HG03095 (cell line): Measurements from ENCODE around the gene OR13A1.
"Not testable (repeated sequence)": the region's sequence is repeated elsewhere in the genome, so short reads cannot be mapped to it uniquely, and the experiment has no call there.

Source experiments
- ATAC-seq: cut with Tn5 transposase; IDR thresholded peaks from one replicate; pipeline ENCODE4 v1.9.1; 2021; ENCODE audit warnings: moderate library complexity; ENCODE audit not compliant: unreplicated experiment

The OR13A1 gene

DNA sequence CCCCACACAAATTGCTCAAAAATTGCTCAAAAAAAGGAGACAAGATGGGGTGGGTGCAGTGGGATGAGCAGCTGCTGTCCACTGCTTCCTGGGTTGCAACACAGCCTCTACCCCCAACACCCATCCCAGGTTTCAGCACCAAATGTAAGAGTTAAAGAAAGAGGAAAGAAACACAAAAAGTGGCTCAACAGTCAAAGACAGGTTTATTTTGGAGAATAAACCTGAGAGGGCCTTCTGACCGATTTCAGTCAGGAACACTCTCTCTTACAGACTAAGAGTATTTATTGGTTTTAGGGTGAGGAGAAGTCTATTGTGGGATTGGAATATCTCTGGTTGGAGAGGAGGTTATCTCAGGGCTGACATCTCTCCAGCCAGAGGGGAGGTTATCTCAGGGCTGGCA, 28.4 kb downstream of the OR13A1 start:
- no peak for ATAC-seq

DNA sequence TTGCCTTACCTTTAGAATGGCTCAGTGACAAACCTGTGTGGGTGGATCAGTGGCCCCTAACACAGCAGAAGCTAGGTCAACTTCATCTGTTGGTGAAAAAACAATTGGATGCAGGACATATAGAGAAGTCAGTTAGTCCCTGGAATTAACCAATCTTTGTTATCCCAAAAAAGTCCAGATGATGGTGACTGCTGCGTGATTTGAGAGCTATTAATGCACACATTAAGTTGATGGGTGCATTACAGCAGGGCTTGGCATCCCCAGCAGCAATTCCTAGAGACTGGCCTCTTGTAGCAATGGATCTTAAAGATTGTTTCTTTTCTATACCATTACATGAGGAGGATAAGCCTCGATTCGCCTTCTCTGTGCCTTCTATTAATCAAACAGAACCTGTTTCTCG, 33.3 kb downstream of the OR13A1 start:
- ATAC-seq, result no peak

DNA sequence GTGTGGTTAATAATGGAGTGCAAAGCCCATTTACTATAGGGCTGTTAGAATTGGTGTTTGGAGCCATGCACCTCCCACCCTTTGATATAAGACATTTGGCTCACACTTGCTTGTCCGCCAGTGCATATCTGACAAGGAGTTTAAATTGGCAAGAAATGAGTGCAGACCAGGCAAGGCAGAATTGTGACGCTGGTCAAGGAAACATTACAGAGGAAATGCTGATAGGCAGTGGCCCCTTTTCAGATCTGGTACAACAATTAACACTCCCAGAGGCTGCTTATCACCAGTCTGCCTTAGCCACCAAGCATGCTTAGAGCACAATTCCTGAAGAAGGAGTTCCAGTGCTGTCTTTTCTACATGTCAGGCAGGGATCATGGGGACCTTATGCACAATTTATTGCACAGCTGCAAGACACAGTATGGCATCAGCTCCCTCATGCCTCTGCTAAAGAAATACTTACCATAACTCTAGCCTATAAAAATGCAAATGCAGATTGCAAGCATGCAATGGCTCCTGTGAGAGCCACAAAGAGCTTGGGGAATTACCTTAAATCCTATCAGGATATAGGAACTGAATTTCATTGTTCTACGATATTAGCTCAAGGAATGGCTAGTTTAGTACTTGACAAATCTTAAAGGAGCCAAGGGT, 35.2 kb downstream of the OR13A1 start:
- ATAC-seq, result no peak

DNA sequence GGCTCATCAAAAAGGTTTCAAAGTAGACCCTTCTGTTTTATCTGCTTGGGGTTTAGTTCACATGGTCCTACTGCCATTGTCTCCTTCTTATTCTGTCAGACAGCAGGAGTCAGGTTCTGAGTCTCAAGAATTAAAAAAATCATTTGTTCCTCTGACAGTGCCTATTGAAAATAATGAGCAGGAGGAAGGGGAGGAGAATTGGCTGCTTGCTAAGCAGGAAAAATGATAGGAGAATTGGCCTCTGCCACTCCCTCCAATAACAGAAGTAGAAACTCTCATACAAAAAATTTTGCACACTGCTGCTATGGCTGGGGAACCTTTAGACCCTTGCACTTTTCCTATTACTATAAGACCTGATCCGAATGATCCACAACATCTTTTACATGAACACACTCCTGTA, 35.7 kb downstream of the OR13A1 start:
- ATAC-seq, result no peak

DNA sequence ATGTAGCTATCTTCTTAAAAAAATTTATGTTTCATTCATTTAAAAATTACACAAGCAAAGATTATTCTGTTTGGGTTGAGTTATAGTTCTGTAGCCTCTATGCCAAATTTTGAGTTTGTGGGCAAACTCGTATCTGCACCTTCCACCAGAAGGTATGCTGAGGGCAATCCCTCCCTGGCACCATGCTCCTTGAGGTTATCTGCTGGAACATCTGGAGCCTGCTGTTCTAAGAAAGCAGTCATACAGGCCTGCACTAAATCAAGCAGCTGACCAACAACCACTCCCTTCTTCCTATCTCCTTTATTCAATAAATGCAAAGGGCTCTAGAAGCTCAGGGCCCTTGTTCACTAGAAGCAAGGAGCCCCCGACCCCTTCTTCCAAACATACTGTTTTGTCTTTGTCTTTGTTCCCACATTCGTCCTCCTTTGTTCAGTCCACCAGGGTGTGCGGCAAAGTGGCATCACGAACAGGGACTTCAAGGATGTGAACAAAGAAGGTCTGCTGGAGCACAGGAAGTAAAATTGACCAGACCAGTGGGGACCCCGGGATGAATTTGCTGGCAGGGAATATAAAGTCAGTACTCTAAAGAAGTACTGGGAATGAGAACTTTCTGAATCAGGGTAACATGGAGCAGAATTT, 36.4 kb downstream of the OR13A1 start:
- no peak for ATAC-seq

DNA sequence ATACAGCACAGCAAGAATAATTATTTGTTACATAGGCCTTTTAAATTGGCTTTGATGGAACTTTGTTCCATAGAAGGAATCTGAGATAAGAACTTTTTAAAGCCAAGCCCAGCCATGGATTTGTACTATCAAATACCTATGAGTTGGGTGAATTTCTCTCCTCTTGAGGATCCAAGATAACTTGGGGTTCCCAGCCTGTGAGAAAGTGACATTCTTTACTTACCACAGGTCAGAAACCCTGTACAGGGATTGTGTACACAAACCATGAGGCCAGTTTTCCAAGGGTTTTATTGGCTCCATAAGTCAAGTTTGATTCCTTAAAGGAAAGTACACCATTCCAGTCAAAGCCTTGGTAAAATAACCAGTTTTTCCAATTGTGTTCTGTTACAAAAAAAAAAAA, 39.3 kb downstream of the OR13A1 start:
- ATAC-seq, result not testable (repeated sequence)

DNA sequence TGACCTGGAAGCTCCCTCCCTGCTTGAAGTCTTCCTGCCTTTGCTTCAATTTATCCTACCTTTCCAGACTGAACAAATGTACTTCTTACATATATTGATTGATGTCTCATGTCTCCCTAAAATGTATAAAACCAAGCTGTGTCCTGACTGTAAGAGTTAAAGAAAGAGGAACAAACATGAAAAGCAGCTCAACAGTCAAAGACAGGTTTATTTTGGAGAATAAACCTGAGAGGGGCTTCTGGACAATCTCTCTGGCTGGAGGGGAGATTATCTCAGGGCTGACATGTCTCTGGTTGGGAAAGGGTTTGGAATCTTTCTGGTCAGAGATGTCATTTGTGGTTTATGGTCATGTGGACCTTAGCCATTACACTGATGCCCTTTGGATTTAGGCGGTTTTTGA, 41.0 kb downstream of the OR13A1 start:
- no peak for ATAC-seq

DNA sequence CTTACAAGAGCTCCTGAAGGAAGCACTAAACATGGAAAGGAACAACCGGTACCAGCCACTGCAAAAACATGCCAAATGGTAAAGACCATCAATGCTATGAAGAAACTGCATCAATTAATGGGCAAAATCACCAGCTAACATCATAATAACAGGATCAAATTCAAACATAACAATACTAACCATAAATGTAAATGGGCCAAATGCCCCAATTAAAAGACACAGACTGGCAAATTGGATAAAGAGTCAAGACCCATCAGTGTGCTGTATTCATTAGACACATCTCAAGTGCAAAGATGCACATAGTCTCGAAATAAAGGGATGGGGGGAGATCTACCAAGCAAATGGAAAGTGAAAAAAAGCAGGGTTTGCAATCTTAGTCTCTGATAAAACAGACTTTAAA, 47.6 kb downstream of the OR13A1 start:
- ATAC-seq, result not testable (repeated sequence)

DNA sequence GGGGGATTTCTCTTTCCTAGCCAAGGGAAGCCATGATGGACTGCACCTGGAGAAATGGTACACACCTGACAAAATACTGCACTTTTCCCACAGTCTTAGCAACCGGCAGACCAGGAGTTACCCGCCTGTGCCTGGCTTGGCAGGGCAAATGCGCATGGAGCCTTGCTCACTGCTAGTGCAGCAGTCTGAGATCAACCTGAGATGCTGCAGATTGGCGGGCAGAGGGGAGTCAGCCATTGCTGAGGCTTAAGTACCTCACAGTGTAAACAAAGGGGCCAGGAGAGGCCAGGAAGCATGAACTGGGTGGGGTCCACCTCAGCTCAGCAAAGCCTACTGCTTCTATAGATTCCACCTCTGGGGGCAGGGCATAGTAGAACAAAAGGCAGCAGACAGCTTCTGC, 49.4 kb downstream of the OR13A1 start:
- no peak for ATAC-seq

DNA sequence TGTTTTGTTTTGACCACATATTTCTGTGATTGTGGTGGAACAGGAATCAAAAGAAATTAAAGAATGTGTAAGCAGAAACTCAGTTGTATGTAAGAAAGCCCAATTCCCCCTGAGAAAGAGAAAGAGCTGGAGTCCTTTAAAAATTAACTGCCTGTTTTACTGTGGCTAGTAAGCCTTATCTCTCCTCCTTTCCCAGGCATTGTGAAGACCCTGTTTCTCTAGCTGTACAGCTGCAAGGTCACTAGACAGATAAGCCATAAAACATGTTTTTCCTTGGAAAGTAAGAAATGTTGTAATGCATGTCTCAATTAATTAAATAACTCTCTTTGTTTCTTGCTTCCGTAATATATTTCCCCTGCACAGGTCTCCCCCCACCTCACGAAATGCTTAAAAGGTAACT, 53.5 kb downstream of the OR13A1 start:
- ATAC-seq, result no peak

DNA sequence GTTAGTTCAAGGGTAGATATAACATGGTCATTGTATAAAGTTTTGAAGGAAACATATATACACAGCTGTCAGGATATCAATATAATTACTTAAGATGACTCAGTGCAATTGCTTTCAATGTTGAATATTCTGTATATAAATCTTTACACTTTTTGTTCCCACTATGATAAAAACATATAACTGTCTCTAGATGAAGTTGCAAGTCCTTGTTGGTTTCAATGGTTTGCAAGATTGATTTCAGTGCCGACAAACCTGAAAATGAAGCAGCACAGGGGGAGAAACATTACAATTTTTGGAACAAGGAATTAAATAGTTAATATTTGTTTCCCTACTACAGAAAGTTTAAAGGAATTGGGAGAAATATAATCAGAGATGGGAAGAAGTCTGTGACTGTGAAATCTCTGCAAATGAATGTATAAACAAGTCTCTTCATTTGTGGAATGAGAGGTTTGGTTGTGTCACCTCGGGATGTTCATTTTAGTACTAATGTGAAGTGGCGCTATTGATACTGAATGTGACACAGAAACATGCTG, 54.1 kb downstream of the OR13A1 start:
- ATAC-seq, result no peak

DNA sequence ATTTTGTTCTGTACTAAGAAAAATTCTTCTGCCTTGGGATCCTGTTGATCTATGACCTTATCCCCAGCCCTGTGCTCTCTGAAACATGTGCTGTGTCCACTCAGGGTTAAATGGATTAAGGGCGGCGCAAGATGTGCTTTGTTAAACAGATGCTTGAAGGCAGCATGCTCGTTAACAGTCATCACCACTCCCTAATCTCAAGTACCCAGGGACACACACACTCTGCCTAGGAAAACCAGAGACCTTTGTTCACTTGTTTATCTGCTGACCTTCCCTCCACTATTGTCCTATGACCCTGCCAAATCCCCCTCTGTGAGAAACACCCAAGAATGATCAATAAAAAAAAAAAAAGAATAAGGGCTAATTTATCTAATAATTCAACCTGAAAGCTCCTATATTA, 54.8 kb downstream of the OR13A1 start:
- not testable (repeated sequence) for ATAC-seq

DNA sequence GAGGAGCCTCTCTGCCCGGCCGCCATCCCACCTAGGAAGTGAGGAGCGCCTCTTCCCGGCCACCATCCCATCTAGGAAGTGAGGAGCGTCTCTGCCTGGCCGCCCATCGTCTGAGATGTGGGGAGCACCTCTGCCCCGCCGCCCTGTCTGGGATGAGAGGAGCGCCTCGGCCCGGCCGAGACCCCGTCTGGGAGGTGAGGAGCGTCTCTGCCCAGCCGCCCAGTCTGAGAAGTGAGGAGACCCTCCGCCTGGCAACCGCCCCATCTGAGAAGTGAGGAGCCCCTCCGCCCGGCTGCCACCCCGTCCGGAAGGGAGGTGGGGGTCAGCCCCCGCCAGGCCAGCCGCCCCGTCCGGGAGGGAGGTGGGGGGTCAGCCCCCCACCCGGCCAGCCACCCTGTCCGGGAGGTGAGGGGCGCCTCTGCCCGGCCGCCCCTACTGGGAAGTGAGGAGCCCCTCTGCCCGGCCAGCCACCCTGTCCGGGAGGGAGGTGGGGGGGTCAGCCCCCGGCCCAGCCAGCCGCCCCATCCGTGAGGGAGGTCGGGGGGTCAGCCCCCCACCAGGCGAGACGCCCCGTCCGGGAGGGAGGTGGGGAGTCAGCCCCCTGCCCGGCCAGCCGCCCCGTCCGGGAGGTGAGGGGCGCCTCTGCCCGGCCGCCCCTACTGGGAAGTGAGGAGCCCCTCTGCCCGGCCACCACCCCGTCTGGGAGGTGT, 55.5 kb downstream of the OR13A1 start:
- ATAC-seq, result not testable (repeated sequence)

DNA sequence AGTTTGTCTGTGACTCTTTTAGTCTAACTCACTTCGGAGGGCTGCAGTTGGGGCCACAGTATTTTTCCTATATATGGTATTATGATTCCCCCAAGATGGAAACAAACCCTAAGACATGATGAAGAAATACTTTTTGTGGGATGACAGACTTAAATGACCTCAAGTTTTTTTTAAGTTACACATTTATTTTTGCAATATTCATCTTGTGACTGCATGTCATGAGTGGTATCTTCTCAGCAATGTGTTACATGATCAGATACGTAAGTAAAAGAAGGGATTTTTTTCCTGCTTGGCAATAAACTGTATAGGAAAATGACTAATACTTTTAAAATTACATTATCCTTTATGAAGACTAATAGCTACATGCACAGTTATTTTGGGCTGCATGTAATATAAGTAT, 57.8 kb downstream of the OR13A1 start:
- ATAC-seq, result no peak

DNA sequence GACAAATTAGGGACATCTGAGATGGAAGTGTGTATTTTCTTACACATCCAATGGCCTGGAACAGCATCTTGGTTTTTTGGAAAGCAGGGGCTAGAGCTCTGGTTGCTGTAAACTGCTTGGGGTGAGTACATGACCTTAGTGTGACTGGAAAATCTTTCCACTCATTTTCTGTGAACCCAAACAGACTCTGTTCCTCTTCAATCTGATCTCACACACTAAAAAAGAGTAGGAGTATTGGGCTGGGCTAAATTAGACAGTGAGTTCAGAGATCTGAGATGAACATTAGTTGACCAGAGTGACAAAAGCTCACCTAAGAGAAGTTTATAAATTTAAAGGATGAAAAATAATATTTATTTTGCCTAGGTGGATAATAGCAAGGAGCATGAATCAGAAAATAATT, 59.2 kb downstream of the OR13A1 start:
- no peak for ATAC-seq

DNA sequence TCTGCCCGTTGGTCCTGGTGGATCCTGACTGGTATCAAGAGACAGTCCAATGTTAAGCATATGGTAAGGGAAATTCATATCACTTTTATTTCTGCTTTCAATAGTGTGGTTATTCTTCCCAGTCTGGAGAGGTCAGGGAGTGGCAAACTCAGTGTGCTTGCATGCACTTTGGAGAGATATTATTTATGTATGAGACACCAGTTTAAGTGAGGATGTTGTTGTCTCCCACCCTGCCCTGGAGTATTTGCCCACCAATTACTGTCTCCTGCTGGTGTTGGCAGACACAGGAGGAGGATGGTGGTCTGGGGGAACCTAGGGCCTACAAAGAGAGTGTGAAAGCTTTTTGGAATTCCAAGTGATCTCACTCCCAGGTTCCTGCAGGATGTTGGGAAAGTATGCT, 59.7 kb downstream of the OR13A1 start:
- ATAC-seq, result no peak

DNA sequence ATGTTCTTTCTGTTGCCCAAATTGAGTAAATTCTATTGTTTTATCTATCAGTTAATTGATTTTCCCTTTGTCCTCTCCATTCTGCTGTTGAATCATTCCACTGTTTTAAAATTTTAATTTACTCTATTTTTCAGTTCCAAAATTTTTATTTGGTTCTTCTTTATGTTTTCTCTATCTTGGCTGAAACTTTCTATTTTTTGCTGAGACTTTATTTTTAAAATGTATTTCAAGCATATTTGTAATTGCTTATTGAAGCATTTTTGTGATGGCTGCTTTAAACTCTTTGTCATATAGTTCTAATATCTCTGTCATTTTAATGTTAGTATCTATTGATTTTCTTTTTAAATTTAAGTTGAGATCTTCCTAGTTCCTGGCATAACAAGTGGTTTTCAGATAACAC, 60.5 kb downstream of the OR13A1 start:
- ATAC-seq, result no peak

DNA sequence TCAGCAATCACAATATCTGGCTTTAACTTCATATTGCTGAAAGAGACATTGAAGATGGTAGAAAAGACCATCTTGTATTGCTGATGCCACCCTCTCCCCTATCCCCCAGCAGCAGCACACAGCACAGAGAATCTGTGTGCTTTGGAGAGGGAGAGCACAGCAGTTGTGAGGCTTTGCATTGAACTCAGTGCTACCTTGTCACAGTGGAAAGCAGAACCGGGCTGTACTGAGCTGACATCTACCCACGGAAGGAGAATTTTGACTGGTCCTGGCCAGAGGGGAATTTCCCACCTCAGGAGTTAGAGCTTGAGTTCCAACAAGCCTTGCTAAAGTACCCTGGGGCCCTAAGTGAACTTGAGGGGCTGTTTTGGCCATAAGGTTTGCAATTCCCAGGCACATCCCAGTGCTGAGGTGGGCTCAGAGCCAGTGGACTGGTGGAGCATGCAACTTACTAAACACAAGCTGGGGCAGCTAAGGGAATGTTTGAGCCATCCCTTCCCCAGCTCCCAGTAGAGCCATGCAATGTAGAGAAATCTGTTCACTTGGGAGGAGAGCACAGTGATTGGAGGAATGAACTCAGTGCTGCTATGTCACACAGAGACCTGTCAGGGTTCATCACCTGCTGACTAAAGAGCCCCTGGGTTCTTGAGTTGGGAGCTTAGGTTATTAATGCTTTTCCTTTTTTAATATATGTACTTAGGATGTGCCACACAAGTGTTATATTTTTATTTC, 62.1 kb downstream of the OR13A1 start:
- ATAC-seq, result peak; percentile 64
